ENCODE data around the gene NR1H4.

Gene NR1H4

DNA sequence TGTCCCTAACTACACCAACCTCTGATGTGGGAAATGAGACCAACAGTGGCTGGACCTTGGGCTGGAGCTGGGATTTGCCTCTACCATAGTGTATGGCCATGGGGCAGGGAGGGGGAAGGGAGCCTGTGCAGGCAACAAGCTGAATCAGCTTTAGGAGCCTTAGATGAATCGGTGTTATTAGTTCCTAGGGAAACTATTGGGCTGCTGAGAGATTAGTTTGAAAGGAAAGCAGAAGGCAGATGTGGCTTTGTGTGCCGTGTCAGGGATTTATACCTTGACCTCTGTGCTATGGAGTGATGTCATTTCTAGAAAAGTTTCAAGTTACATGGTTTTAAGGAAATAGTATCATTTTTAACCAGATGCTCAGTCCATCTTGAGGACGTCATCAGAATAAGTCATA lies 80.3 kb downstream of the NR1H4 start:
- no peak overlapping the region for H3K9ac ChIP-seq (ENCODE audit: low read depth, low read length, poor library complexity, severe bottlenecking)
- H3F3A ChIP-seq (ENCODE audit: low read depth): no peaks in the 10 kb centered on the region
- H4K20me1 ChIP-seq (ENCODE audit: insufficient read depth, low read length, poor library complexity, severe bottlenecking): no peaks in the 10 kb centered on the region
- no peaks in the 10 kb centered on the region for H3K9me2 ChIP-seq (replicated peaks; ENCODE audit: low read depth, low read length)
- no peaks in the 10 kb centered on the region for H3K36me3 ChIP-seq (ENCODE audit: insufficient read depth, low read length)
- no peak overlapping the region for H3K4me3 ChIP-seq (ENCODE audit: low read length, poor library complexity, severe bottlenecking)
- H3K79me2 ChIP-seq (ENCODE audit: insufficient read depth, low read length): no peaks in the 10 kb centered on the region
- no peaks in the 10 kb centered on the region for H3K27me3 ChIP-seq (ENCODE audit: insufficient read depth, low read length, poor library complexity, severe bottlenecking)
- H3K4me2 ChIP-seq (ENCODE audit: low read depth, low read length, poor library complexity, severe bottlenecking): no peak overlapping the region
- no peak overlapping the region for H2AFZ ChIP-seq (ENCODE audit: low read length)
- no peak for TF ChIP-seq EZH2phosphoT487 (IDR thresholded peaks at IDR 0.05; ENCODE audit: borderline replicate concordance)
- TF ChIP-seq, protein P1, sequence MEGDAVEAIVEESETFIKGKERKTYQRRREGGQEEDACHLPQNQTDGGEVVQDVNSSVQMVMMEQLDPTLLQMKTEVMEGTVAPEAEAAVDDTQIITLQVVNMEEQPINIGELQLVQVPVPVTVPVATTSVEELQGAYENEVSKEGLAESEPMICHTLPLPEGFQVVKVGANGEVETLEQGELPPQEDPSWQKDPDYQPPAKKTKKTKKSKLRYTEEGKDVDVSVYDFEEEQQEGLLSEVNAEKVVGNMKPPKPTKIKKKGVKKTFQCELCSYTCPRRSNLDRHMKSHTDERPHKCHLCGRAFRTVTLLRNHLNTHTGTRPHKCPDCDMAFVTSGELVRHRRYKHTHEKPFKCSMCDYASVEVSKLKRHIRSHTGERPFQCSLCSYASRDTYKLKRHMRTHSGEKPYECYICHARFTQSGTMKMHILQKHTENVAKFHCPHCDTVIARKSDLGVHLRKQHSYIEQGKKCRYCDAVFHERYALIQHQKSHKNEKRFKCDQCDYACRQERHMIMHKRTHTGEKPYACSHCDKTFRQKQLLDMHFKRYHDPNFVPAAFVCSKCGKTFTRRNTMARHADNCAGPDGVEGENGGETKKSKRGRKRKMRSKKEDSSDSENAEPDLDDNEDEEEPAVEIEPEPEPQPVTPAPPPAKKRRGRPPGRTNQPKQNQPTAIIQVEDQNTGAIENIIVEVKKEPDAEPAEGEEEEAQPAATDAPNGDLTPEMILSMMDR (conservative IDR thresholded peaks at IDR 0.05; ENCODE audit: low read length): no peak
- H3K4me1 ChIP-seq (ENCODE audit: insufficient read depth, low read length, poor library complexity, severe bottlenecking): no peaks in the 10 kb centered on the region
- no peaks in the 10 kb centered on the region for H3K9me3 ChIP-seq (ENCODE audit: insufficient read depth, low read depth, low read length)

DNA sequence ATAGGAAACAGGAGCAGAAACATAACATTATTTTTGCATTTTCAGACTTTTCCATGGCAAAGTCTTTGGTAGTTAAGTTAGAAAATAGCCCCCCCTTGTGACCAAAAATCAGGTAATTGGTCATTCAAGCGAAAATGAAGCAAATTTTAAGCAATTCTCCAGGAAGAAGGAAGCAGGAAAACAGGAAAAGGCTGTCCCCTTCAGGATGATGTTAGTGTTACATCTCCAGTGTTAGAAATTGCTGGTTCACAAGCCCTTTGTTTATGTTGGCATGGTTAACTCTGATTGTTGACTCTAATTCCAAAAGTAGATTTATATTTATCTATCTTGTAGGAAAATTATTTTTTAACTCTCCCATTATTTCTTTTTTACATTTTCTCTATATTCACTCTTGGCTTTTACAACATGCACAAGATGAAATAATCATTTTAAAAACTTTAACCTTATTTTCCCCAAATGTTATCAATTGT lies 81.0 kb downstream of the NR1H4 start:
- Histone ChIP-seq H3K4me2 (ENCODE audit: low read depth, low read length, poor library complexity, severe bottlenecking) (no peak overlapping the region), H3K79me2 (ENCODE audit: insufficient read depth, low read length) (no peaks in the 10 kb centered on the region), H3K36me3 (ENCODE audit: insufficient read depth, low read length) (no peaks in the 10 kb centered on the region), H3K9me2 (replicated peaks; ENCODE audit: low read depth, low read length) (no peaks in the 10 kb centered on the region), H3K4me1 (ENCODE audit: insufficient read depth, low read length, poor library complexity, severe bottlenecking) (no peaks in the 10 kb centered on the region), H3K9me3 (ENCODE audit: insufficient read depth, low read depth, low read length) (no peaks in the 10 kb centered on the region), H3F3A (ENCODE audit: low read depth) (no peaks in the 10 kb centered on the region), H3K9ac (ENCODE audit: low read depth, low read length, poor library complexity, severe bottlenecking) (no peak overlapping the region), H4K20me1 (ENCODE audit: insufficient read depth, low read length, poor library complexity, severe bottlenecking) (no peaks in the 10 kb centered on the region), H3K27me3 (ENCODE audit: insufficient read depth, low read length, poor library complexity, severe bottlenecking) (no peaks in the 10 kb centered on the region), H2AFZ (ENCODE audit: low read length) (no peak overlapping the region; the same call in 1 of the 2 replicates), H3K4me3 (ENCODE audit: low read length, poor library complexity, severe bottlenecking) (no peak overlapping the region)
- TF ChIP-seq EZH2phosphoT487 (IDR thresholded peaks at IDR 0.05; ENCODE audit: borderline replicate concordance): no peak
- TF ChIP-seq, protein P1 (conservative IDR thresholded peaks at IDR 0.05; ENCODE audit: low read length): peak; percentile 78

DNA sequence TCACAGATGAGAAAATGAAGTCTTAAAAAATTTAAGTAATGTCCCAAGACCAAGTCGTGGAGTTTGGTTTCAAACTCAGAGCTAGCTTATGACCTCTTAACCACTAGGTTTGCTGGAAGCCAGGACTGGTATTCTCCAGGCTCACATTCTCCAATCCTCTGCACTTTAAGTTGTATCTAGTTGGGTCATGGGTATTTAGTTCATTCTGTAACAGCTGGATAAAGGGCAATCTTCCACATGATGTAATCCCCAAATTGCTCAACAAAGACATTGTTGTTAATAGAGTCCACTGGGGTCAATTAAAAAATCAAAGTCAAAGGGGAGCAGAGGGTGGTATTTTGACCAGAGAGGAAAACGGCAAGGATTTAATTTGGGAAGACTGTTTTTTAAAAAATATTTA lies 82.1 kb downstream of the NR1H4 start:
- H3F3A ChIP-seq (ENCODE audit: low read depth): no peaks in the 10 kb centered on the region
- no peaks in the 10 kb centered on the region for H3K9me3 ChIP-seq (ENCODE audit: insufficient read depth, low read depth, low read length)
- TF ChIP-seq, protein P1 (conservative IDR thresholded peaks at IDR 0.05; ENCODE audit: low read length): no peak
- no peak for TF ChIP-seq EZH2phosphoT487 (IDR thresholded peaks at IDR 0.05; ENCODE audit: borderline replicate concordance)
- H3K36me3 ChIP-seq (ENCODE audit: insufficient read depth, low read length): no peaks in the 10 kb centered on the region
- H3K4me3 ChIP-seq (ENCODE audit: low read length, poor library complexity, severe bottlenecking): no peak overlapping the region
- H3K4me1 ChIP-seq (ENCODE audit: insufficient read depth, low read length, poor library complexity, severe bottlenecking): no peaks in the 10 kb centered on the region
- H4K20me1 ChIP-seq (ENCODE audit: insufficient read depth, low read length, poor library complexity, severe bottlenecking): no peaks in the 10 kb centered on the region
- H3K4me2 ChIP-seq (ENCODE audit: low read depth, low read length, poor library complexity, severe bottlenecking): no peak overlapping the region
- no peaks in the 10 kb centered on the region for H3K27me3 ChIP-seq (ENCODE audit: insufficient read depth, low read length, poor library complexity, severe bottlenecking)
- no peak overlapping the region for H2AFZ ChIP-seq (ENCODE audit: low read length)
- no peak overlapping the region for H3K9ac ChIP-seq (ENCODE audit: low read depth, low read length, poor library complexity, severe bottlenecking)
- no peaks in the 10 kb centered on the region for H3K9me2 ChIP-seq (replicated peaks; ENCODE audit: low read depth, low read length)
- H3K79me2 ChIP-seq (ENCODE audit: insufficient read depth, low read length): no peaks in the 10 kb centered on the region

Measured in Loucy (cell line).